Lower leg skin (tissue), 4 donors: ENCODE measurements around the gene FBXO3. TPM values are rescaled to one million over a fixed set of nuclear protein-coding genes. Genes with fewer than 3 reads are reported as not detected.

Experiments used
- DNase-seq, 2 donors: peaks; one replicate each; pipeline ENCODE4 v3.0.0-alpha.2; 2019; ENCODE audit warnings: low spot score in 2 of 2
- H3K4me3 ChIP-seq: fragments of 200-600 bp; sonication (generic); 2 replicates; pipeline ENCODE4 v1.5.1; 2017; ENCODE audit warnings: mild to moderate bottlenecking, low read depth; ENCODE audit not compliant: poor library complexity, severe bottlenecking
- POLR2A ChIP-seq, 2 donors: fragments of 450-650 bp; IDR thresholded peaks; one replicate each; pipeline ENCODE4 v1.6.1; 2016 to 2017; ENCODE audit warnings: antibody characterized with exemption in 2 of 2, mild to moderate bottlenecking in 1 of 2, moderate library complexity in 1 of 2
- WGBS, 2 donors: methylation state at CpG; one replicate each; pipeline ENCODE4 v1.1.5; 2018; 5-methylcytosine and 5-hydroxymethylcytosine counted together
- intact Hi-C: fragments of 100-400 bp; cut with DNase I; formaldehyde crosslinking; loops from one replicate; pipeline ENCODE4 v1.15.0; 2023; ENCODE audit warnings: low total_unique reads
- total RNA-seq, 4 donors: library from RNA; depleted of rRNA; stranded (reverse); fragments of >200 nt; gene quantifications; one replicate each; pipeline ENCODE4 v1.1.0, GENCODE V29; 2016
- TF ChIP-seq, protein P1 (sequence below), 3 donors: fragments of 450-650 bp; IDR thresholded peaks; one replicate each; pipeline ENCODE4 v1.5.1; 2016; ENCODE audit warnings: antibody characterized with exemption in 3 of 3, mild to moderate bottlenecking in 3 of 3, moderate library complexity in 2 of 3

Gene FBXO3
- total RNA-seq, 4 donors from 2014 or later: 36.5 to 52.3 (median 48.0) TPM

DNA sequence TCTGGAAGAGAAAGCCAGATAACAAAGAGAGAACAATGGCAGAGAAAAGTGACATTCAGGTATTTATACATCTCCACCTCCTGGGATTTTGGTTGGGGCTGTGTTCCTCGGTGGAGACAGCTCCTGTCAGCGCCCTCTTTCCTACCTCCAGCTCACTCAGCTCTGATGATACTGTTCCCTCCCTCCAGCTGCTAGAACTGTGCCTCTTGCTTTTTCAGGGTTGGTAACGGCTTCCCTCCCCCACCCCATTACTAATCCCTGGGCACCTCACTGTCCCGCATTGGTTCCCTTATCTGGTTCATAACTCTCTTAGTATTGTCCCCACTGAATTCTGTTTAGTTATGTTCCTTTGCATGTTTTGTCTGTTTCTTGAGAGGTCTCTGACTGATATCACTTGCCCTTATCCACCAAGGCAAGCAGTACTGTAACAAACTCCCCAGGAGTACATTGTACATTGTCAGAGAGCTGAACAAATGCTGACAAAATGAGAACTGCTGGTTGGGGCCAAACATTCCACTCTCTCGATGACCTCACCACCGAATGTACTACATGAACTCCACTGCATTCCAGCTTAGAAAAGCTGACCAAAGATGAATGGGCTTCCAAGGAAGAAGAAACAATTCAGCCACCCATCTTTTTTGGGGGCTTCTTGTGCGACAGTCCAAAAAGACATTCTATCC is 5.7 kb upstream of the FBXO3 start:
- 76% methylated on average over 7 of the region's 7 CpGs for WGBS, 2 donors
- DNase-seq: no peak

DNA sequence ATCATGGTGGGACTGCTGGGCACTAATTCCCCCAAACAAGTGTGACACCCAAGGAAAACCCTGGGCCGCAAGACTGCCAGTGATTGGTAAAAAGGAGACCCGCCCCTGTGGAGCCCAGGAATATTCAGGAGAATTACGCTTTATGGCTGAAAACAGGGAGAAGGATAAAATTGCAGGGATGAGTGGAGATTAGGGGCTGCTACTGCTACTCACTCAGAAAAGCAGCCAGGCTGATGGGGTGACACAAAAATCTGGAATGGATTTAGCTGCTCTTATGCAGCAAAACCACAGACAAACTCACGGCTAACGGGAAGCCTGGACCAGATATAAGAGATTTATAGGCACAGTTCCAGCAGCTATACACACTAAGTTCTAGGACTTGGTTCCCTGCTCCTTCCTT is 4.4 kb upstream of the FBXO3 start:
- no peak for TF ChIP-seq POLR2A (IDR thresholded peaks at IDR 0.05)
- TF ChIP-seq, protein P1, sequence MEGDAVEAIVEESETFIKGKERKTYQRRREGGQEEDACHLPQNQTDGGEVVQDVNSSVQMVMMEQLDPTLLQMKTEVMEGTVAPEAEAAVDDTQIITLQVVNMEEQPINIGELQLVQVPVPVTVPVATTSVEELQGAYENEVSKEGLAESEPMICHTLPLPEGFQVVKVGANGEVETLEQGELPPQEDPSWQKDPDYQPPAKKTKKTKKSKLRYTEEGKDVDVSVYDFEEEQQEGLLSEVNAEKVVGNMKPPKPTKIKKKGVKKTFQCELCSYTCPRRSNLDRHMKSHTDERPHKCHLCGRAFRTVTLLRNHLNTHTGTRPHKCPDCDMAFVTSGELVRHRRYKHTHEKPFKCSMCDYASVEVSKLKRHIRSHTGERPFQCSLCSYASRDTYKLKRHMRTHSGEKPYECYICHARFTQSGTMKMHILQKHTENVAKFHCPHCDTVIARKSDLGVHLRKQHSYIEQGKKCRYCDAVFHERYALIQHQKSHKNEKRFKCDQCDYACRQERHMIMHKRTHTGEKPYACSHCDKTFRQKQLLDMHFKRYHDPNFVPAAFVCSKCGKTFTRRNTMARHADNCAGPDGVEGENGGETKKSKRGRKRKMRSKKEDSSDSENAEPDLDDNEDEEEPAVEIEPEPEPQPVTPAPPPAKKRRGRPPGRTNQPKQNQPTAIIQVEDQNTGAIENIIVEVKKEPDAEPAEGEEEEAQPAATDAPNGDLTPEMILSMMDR (IDR thresholded peaks at IDR 0.05): no peak
- WGBS, 2 donors: 67% methylated on average over 5 of the region's 5 CpGs
- intact Hi-C loops: no loop called here
- no peak overlapping the region for H3K4me3 ChIP-seq
- no peak for DNase-seq

More for the DNA sequence above, 5.7 kb upstream of the FBXO3 start:
- intact Hi-C loops: no loop called here
- no peak overlapping the region for H3K4me3 ChIP-seq
- TF ChIP-seq POLR2A (IDR thresholded peaks at IDR 0.05): no peak

GRCh38 chr11:33777906-33778305 is 3.6 kb upstream of the FBXO3 start:
- intact Hi-C loops: no loop called here
- no peak for DNase-seq
- TF ChIP-seq POLR2A (IDR thresholded peaks at IDR 0.05): no peak
- TF ChIP-seq, protein P1 (IDR thresholded peaks at IDR 0.05): no peak
- WGBS, 2 donors: 83 to 87% methylated on average over 9 of the region's 9 CpGs
- no peak overlapping the region for H3K4me3 ChIP-seq

DNA sequence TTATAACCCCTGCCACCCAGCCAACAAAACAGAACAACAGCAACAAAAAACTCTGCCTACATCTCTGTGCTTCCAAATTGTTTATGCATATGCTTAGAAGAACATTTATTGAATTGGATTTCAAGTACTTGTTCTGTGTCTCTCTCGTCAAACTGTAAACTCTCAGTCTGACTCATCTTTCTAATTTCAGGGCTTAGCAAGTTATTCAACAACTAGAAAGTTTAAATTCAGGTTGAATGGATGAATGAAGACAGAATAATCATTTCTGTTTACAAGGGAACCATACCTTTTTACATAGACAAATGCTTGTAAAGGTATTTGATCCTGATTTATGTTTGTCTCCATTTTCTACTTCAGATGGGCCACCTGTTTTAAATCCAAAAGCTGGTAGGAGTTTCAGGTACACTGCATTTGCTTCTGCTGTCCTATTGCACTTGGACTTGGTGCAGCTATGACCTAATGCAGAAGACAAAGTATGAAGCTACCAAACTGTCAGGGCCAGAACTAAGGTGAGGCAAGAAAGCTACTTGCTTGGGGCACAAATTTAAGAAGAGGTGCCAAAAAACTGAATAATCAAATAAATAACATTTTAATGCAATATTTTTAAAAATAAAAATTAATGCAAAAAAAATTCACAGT is 1.6 kb upstream of the FBXO3 start:
- intact Hi-C loops: no loop called here
- TF ChIP-seq, protein P1 (IDR thresholded peaks at IDR 0.05): no peak
- no peak for TF ChIP-seq POLR2A (IDR thresholded peaks at IDR 0.05)
- no peak overlapping the region for H3K4me3 ChIP-seq
- WGBS, 2 donors: 18 to 27% methylated on average over 1 of the region's 1 CpG
- DNase-seq: no peak

GRCh38 chr11:33775467-33775807 is 1.1 kb upstream of the FBXO3 start:
- WGBS, 2 donors: 79 to 82% methylated on average over 7 of the region's 7 CpGs
- DNase-seq: no peak
- H3K4me3 ChIP-seq: no peak overlapping the region
- TF ChIP-seq, protein P1 (IDR thresholded peaks at IDR 0.05): no peak
- no peak for TF ChIP-seq POLR2A (IDR thresholded peaks at IDR 0.05)
- intact Hi-C loops: no loop called here

DNA sequence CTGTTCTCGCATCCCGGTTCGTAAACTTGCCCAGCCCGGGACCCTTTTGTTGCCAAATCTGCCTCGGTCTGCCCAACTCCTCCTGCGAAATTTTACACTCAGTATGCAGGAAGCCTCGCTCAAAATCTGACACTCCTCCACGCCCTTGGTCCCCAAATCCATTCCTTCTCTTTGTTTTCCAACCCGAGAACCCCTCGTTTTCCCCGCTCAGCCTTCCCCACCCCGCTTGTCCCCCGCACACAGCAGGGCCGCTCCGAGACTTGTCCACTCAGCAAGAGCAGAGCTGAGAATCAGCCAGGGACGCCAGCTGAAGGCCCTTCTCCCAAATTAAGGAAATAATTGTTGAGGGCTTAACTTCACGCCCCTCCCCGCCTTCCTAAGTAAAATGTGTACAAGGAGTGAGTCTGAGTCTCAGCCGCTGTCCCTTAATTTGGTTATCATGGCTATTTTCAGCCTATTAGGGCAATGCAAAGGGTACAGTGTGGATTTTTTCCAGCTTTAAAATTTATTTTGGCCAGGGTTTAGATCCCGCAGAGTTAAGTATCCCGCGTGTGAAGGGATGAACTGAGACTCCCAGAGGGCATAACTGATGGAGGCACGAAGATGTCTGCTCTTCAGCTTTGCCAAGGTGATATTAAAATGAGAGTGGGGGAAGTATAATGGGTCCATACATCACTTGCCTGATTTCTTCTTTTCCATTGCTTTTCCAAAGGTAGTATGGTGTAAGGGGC is 581 bp upstream of the FBXO3 start:
- WGBS, 2 donors: 3% methylated on average over 23 of the region's 23 CpGs
- intact Hi-C loops: no loop called here
- no peak for TF ChIP-seq POLR2A (IDR thresholded peaks at IDR 0.05)
- TF ChIP-seq, protein P1 (IDR thresholded peaks at IDR 0.05): no peak
- peak overlapping the region; percentile 92 for H3K4me3 ChIP-seq
- DNase-seq: peak in 1 of 2 donors; percentile 26
